H7 (cell line): ENCODE data around the gene TRAPPC10. TPM values are rescaled to one million over a fixed set of nuclear protein-coding genes. Genes with fewer than 3 reads are reported as not detected.

ENCODE experiments used
- DNase-seq: peaks from one replicate; pipeline ENCODE4 v3.0.0; 2012
- H3K27me3 ChIP-seq: 2 replicates; pipeline ENCODE4 v1.6.0; 2011; ENCODE audit warnings: mild to moderate bottlenecking, low read length; ENCODE audit not compliant: control insufficient read depth, insufficient read depth
- H3K36me3 ChIP-seq: replicated peaks from 2 replicates; pipeline ENCODE4 v1.5.1; 2011; ENCODE audit warnings: low read length; ENCODE audit not compliant: control insufficient read depth, insufficient read depth
- H3K4me3 ChIP-seq: 2 replicates; pipeline ENCODE4 v1.5.1; 2011; ENCODE audit warnings: low read depth, mild to moderate bottlenecking, control low read depth, low read length, moderate library complexity; ENCODE audit not compliant: insufficient read depth
- total RNA-seq: library from RNA; depleted of rRNA; stranded (reverse); fragments of >200 nt; shearing (Covaris generic); gene quantifications from 2 replicates; pipeline ENCODE4 v1.2.3, GENCODE V29; 2014

Gene TRAPPC10
- total RNA-seq, 1 experiment from 2014 or later = 24.8 TPM

- H3K27me3 ChIP-seq = no peaks in the 10 kb centered on the region
- no peaks in the 10 kb centered on the region for H3K36me3 ChIP-seq
- H3K4me3 ChIP-seq = no peak overlapping the region
- no peak for DNase-seq
Observed at GRCh38 chr21:43974791-43975468, 37.2 kb upstream of the TRAPPC10 start.

DNA sequence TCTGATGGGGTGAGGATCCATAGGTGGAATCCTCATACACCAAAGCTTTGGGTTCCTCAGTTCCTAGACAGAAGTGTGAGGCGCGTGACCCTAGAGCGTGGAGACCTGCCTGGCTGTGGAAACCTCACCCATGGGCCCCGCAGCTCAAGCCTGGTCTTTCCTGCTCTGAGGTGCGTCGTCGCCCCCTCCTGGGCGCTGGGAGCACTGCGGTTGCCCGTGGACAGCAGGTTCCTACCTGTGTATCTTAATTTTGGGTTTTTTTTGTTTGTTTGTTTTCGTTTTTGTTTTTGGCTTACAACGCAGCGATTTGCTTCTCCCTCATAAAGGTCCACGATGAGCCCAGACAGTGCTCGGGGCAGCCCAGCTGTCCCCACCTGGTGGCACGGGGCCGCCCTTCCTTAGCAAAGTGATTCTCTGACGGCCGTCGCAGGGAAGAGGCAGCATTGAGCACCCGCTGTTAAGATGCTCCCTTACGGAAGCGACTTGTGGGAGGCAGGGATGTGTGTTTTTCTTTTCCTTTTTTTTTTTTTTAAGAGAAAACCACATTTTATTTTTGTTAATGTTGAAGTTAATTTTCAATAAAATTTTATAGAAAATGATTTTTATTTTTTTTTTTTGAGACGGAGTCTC, 36.5 kb upstream of the TRAPPC10 start:
- Histone ChIP-seq H3K36me3 (no peaks in the 10 kb centered on the region), H3K27me3 (no peaks in the 10 kb centered on the region), H3K4me3 (no peak overlapping the region)
- DNase-seq = peak; percentile 93

DNA sequence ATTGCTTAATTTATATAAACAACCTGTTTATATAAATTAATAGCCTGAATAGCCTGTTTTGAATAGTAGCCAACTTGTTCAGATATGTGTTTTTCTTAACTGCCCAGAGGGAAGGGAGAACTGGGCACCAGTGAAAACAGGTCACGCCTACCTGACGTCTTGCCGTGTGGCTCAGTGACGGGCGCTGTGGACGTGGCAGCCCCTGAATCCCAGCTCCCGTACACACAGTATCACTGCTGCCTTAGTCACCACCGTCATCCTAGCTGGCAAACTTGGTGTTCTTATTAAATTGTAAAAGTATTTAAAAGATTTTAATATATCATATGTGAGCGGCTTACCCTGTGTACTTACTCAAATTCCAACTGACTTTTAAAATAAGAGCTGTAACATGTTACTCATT, 35.4 kb upstream of the TRAPPC10 start:
- H3K27me3 ChIP-seq = no peaks in the 10 kb centered on the region
- H3K4me3 ChIP-seq = no peak overlapping the region
- H3K36me3 ChIP-seq = no peaks in the 10 kb centered on the region
- peak; percentile 29 for DNase-seq

- Histone ChIP-seq H3K27me3 (no peaks in the 10 kb centered on the region), H3K4me3 (no peak overlapping the region), H3K36me3 (no peaks in the 10 kb centered on the region)
- peak; percentile 35 for DNase-seq
Observed at GRCh38 chr21:43978060-43978459, 34.0 kb upstream of the TRAPPC10 start.

DNA sequence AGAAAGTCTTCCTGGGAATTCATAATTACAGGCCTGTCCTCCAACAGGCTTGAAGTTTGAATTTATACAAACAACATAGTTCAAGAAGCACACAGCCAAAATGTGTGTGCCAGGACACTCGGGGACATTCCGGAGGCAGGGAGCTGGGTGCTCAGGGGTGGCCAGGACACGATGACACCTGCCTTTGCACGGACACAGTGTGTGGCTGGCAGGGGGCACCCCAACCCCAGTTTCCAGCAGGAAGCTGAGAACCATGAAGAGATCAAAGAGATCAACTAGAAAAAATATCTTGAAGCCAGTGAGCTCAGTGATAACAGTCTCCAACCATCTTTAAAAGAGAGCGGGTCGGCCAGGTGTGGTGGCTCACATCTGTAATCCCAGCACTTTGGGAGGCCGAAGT, 32.5 kb upstream of the TRAPPC10 start:
- H3K36me3 ChIP-seq = no peaks in the 10 kb centered on the region
- peak; percentile 45 for DNase-seq
- H3K4me3 ChIP-seq = no peak overlapping the region
- H3K27me3 ChIP-seq = no peaks in the 10 kb centered on the region

DNA sequence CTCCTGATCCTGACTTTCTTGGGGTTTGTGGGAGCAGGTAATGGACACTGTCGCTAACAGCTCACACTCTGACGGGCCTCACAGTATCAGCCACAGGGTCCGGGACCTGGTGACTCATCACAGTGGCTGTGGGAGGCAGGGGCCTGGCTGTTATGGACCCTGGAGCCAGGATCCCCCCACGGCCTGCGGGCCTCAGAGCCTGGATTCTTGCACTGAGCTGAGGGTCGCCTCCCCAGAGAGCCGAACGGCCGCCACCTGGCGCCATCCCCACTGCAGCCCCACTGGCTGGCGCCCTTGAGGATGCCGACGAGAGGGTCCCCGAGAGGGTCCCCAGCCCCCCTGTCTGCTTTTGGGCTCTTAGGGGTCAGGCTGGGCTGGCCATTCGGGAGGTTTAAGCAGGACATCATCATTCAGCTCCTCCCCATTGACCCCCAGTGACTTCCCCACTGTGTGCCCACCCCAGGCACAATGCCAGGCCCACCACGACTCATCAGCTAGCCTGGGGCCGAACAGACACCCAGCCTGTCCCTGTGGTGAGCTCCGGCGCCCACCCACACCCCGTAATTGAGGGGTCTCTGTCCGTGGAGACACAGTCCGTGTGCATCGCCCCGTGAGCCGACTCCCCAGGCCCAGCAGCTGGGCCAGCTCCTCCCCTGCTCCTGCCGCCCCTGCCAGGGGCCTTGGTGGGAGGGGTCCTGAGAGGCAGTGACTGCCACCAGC, 30.8 kb upstream of the TRAPPC10 start:
- H3K36me3 ChIP-seq = no peaks in the 10 kb centered on the region
- peak; percentile 61 for DNase-seq

DNA sequence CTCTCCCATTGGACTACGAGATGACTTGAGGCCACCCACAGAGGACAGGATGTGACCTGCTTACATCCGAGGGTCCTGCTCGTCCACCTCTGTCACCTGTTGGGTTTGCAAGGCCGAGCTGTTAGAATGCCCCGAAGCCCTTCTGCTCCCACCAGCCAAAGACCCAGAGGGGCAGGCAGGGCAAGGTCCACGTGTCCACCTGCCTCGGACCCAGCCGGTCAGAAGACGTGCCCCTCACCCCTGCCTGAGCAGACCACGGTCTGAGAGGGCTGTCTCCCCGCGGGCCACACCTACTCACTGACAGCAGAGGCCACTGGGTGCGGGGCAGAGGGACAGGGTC, 30.3 kb upstream of the TRAPPC10 start:
- H3K27me3 ChIP-seq = no peaks in the 10 kb centered on the region
- H3K36me3 ChIP-seq = no peaks in the 10 kb centered on the region
- DNase-seq = peak; percentile 80
- H3K4me3 ChIP-seq = no peak overlapping the region

More for the DNA sequence above, 30.8 kb upstream of the TRAPPC10 start:
- Histone ChIP-seq H3K27me3 (no peaks in the 10 kb centered on the region), H3K4me3 (no peak overlapping the region)

DNA sequence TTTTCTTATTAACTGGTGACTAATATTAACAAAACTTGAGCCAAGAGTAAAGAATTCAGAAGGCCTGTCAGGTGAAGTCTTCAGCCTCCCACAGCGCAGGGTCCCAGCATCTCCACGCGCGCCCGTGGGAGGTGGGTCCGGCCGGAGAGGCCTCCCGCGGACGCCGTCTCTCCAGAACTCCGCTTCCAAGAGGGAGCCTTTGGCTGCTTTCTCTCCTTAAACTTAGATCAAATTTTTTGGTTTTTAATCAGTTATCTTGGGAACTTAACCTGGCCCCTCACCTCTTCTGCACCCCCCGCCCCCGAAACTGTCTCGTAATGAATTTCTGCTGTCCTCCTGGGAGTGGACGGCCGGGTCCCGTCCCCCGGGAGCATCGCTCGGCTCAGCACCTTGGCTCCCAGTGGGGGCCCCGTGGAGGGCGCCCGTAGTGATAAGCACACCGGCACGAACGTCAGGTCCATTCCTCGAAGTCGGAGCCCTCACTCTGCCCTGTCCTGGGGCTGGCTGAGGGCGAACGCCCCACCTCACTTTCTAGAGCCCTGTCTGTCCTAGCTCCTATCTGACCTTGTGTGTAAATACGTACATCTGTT, 29.5 kb upstream of the TRAPPC10 start:
- no peaks in the 10 kb centered on the region for H3K27me3 ChIP-seq
- no peak overlapping the region for H3K4me3 ChIP-seq
- no peaks in the 10 kb centered on the region for H3K36me3 ChIP-seq
- DNase-seq = peak; percentile 63

DNA sequence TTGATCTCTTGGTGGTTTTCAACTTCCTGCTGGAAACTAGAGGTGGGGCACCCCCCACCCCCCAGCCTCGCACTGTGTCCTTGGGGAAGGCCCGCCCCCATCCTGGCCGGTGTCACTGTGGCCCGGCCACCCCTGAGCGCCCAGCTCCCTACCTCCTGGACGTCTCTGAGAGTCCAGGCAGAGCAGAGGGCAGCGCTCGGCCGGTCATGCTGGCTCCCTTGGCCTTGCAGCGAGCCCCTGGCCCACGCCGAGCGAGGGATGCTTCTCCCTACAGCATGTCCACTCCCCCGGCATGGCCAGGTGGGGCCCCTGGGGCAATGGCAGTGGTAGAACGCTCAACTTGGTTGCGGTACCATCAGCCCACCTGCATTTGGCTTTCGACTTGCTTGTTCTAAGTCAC, 28.7 kb upstream of the TRAPPC10 start:
- Histone ChIP-seq H3K27me3 (no peaks in the 10 kb centered on the region), H3K36me3 (no peaks in the 10 kb centered on the region), H3K4me3 (no peak overlapping the region)
- peak; percentile 57 for DNase-seq

DNA sequence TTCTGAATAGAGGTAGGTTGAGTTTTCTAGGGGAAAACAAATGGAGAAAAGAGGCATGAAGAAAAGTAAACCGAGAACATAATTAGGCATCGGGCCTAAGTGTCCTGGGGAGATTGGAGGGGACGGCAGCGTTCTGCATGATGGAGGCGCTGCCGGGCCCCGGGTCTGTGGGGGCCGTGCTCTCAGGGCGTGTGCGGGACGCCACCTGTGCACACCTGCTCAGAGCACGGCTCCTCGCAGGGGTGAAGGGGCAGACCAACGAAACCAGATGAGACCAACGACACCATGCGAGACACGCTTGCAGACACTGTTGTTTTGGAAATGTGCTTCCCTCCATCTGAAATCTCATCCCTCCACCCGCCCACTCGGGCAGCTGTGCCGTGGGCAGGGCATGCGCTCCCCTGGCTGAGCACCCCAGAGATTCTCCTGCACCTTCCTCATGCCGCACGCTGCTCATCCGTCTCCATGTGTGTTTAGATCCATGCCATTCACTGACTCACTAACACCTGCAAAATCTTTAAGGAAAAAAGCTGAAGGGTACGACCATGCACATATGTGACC, 28.2 kb upstream of the TRAPPC10 start:
- Histone ChIP-seq H3K36me3 (no peaks in the 10 kb centered on the region), H3K4me3 (no peak overlapping the region), H3K27me3 (no peaks in the 10 kb centered on the region)
- DNase-seq = peak; percentile 61

DNA sequence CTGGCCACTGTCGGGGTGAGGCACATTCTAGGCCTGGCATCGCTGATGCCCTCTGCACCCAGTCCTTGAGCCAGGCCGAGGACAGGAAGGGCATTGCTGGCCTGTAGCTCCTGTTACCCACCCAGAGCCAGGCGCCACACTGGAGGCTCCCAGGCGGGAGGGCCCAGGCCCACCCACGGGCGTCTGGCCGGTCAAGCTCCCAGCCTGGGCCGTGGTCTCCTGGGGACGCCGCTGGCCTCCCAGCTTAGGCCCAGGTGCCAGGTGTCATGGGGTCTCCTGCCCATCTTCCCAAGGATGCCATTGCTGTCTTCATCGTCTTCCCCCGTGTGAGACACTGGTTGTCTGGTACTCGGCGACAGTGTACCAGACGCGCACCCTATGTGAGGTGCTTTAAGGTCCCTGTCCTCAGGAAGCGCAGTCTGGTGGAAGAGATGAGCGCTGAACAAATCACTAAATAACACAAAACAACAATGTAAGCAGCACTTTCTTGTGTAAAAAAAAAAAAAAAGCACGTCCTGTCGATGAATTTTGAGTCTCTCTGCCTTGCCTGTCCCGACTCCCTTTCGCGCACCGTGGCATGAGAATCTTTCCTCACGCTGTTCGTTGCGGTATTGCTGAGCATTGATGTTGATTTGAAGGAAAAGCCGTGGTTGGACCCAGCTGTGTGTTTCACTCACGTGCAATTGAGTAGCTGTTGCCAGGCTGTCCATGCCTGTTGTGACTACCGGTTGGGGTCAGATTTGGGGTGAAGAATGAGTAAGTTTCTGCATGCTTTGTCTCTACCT, 27.0 kb upstream of the TRAPPC10 start:
- no peak overlapping the region for H3K4me3 ChIP-seq

DNA sequence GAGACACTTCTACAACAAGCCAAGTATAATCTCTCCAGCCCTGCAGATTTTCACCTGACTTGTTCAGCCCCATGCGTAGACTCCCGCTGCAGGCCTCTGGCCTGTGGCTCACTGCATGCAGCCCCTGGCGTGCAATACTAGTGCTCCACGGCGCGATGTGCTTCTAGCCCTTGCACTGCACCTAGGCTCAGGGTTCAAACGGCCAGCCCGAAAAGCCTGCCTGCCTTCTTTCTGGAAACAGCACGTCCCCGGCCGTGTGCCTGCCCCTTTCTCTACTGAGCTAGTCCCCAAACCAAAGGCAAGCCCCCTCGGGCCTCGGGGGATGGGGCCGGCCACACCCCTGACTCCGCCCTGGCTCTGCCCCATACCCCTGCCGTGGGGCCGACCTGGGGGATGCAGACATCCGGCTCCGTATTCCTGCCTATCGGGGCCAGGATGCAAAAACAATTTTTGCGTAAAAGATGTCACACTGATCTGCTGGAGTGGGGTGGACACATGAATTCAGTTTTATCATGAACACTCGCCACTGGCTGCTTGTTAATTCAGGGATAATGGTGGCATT, 26.3 kb upstream of the TRAPPC10 start:
- Histone ChIP-seq H3K36me3 (no peaks in the 10 kb centered on the region), H3K27me3 (no peaks in the 10 kb centered on the region), H3K4me3 (no peak overlapping the region; the same call in 1 of the 2 replicates)
- DNase-seq = peak; percentile 97

More for the DNA sequence above, 27.0 kb upstream of the TRAPPC10 start:
- DNase-seq = peak; percentile 56
- Histone ChIP-seq H3K36me3 (no peaks in the 10 kb centered on the region), H3K27me3 (no peaks in the 10 kb centered on the region)

- no peak overlapping the region for H3K4me3 ChIP-seq
- peak; percentile 26 for DNase-seq
- H3K27me3 ChIP-seq = no peaks in the 10 kb centered on the region
- H3K36me3 ChIP-seq = no peaks in the 10 kb centered on the region
Observed at GRCh38 chr21:43986544-43987451, 25.3 kb upstream of the TRAPPC10 start.
